Activated B cell treated with CpG ODN at 0.5 μM for 24 hours (primary cell): ENCODE results near the gene HSBP1. TPM values are rescaled to one million over a fixed set of nuclear protein-coding genes. Genes with fewer than 3 reads are reported as not detected.

ENCODE experiments used
- ATAC-seq: fragments of 200-7000 bp; cut with Tn5 transposase; one replicate; pipeline ENCODE4 v1.10.0; 2021; ENCODE audit warnings: low read depth, mild to moderate bottlenecking, moderate library complexity
- CTCF ChIA-PET: fragments of 350-600 bp; sonication (Branson Sonifier 250); formaldehyde crosslinking; loops from one replicate; lab custom pipeline; 2021; ENCODE audit warnings: antibody characterized with exemption; lab: Charles Lee
- POLR2A ChIA-PET: fragments of 350-600 bp; sonication (Branson Sonifier 250); formaldehyde crosslinking; loops from one replicate; lab custom pipeline; 2021; ENCODE audit warnings: antibody characterized with exemption; lab: Charles Lee
- DNase-seq: peaks from one replicate; pipeline ENCODE4 v3.0.0; 2022
- H3K27ac Mint-ChIP-seq: one replicate; pipeline ENCODE4 v1.8.0; 2020; ENCODE audit warnings: mixed read lengths
- H3K27me3 Mint-ChIP-seq: one replicate; pipeline ENCODE4 v1.8.0; 2021; ENCODE audit warnings: mixed read lengths
- H3K36me3 Mint-ChIP-seq: one replicate; pipeline ENCODE4 v1.8.0; 2021; ENCODE audit warnings: low read depth, mixed read lengths
- H3K4me1 Mint-ChIP-seq: one replicate; pipeline ENCODE4 v1.8.0; 2021; ENCODE audit warnings: mixed read lengths
- H3K4me3 Mint-ChIP-seq: one replicate; pipeline ENCODE4 v1.8.0; 2020; ENCODE audit warnings: mild to moderate bottlenecking, mixed read lengths
- H3K9me3 Mint-ChIP-seq: one replicate; pipeline ENCODE4 v1.8.0; 2020; ENCODE audit warnings: mixed read lengths
- intact Hi-C: fragments of 100-400 bp; cut with micrococcal nuclease; formaldehyde crosslinking; loops from one replicate; pipeline ENCODE4 v1.15.1; 2024
- total RNA-seq: library from RNA; stranded (reverse); gene quantifications from 2 replicates; pipeline ENCODE4 v1.2.3, GENCODE V29; 2022
- TF ChIP-seq, protein P1 (sequence below): fragments of 200-600 bp; IDR thresholded peaks from one replicate; pipeline ENCODE4 v1.8.0; 2022; ENCODE audit warnings: antibody characterized with exemption, mild to moderate bottlenecking

The HSBP1 gene
- total RNA-seq, result 49.8 and 54.0 TPM in 2 replicates

- peaks cover 64% of the 10 kb centered on the region for H3K4me1 Mint-ChIP-seq
- no peaks in the 10 kb centered on the region for H3K27me3 Mint-ChIP-seq
- DNase-seq (peak; percentile 87), ATAC-seq (peak; percentile 95)
- intact Hi-C loops, result loop anchor here (1.0 to 10.0 kb wide), 8 partner anchors 39 to 1747 kb away; partner anchors contain the start of genes DNAAF1, HSDL1, KIAA0513 and MEAK7
- peaks cover 45% of the 10 kb centered on the region for H3K36me3 Mint-ChIP-seq
- peaks cover 2% of the 10 kb centered on the region for H3K9me3 Mint-ChIP-seq
- POLR2A ChIA-PET, result interaction anchor here (0.6 to 2.8 kb wide), 7 partner anchors 16 to 325 kb away, joined by 3 to 11 read pairs (median 4); partner anchors contain the start of genes MBTPS1 and MLYCD
- CTCF ChIA-PET, result interaction anchor here (1.2 kb wide), 1 partner anchor 16 kb away, joined by 3 read pairs; no protein-coding TSS in a partner anchor
- peak within 1 kb of the TSS; percentile 97 for H3K4me3 Mint-ChIP-seq
- TF ChIP-seq, protein P1, sequence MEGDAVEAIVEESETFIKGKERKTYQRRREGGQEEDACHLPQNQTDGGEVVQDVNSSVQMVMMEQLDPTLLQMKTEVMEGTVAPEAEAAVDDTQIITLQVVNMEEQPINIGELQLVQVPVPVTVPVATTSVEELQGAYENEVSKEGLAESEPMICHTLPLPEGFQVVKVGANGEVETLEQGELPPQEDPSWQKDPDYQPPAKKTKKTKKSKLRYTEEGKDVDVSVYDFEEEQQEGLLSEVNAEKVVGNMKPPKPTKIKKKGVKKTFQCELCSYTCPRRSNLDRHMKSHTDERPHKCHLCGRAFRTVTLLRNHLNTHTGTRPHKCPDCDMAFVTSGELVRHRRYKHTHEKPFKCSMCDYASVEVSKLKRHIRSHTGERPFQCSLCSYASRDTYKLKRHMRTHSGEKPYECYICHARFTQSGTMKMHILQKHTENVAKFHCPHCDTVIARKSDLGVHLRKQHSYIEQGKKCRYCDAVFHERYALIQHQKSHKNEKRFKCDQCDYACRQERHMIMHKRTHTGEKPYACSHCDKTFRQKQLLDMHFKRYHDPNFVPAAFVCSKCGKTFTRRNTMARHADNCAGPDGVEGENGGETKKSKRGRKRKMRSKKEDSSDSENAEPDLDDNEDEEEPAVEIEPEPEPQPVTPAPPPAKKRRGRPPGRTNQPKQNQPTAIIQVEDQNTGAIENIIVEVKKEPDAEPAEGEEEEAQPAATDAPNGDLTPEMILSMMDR, result no peak
- peak within 1 kb of the TSS; percentile 94 for H3K27ac Mint-ChIP-seq
Observed at GRCh38 chr16:83807710-83808572, at the start of gene HSBP1. Gene HSBP1, plus strand, starts transcription at chr16:83807978. Its CDS starts 99 bp downstream, at chr16:83808077.

DNA sequence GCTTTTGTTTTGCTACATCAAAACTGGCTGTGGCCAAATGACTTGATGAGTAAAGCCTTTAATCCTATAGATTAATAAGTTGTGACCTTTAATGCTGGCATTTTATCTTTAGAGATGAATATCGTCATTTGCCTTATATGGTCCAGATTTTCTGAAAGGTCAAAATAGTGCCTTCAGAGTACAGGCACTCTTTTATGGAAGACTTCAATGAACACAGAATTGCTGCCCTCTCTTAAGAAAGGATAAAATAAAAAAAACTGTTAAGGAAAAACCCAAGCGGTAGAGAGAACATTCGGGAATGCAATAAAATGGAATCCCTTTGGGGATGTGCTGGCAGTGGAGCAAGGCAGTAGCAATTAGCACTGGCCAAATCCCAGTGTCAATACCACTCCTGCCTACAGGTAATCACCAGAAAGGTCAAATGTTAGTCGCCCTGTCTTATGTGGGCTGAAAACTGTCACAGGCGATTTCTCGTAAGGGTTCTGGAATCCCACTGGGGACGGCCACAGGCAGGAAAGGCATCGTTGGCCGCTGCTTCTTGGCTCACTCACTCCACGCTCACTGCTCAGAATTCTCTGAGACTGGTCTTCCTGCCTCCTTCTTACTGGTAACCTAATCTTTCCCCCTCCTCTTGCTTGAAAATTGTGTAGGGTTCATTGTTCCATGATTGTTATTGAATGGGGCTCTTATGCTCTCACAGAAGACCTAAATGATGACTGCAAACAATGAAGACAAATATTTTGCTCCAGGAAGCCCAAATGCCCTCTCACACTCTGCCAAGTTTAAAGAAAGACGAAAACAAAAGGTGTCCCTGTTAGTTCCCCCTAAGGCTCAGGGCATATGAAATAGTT lies 45.4 kb upstream of the HSBP1 start:
- TF ChIP-seq, protein P1, result no peak
- ChIA-PET CTCF (no interaction called here), POLR2A (no interaction called here)
- Mint-ChIP-seq H3K4me1 (no peaks in the 10 kb centered on the region), H3K36me3 (no peaks in the 10 kb centered on the region), H3K27ac (no peak overlapping the region), H3K27me3 (peaks cover 1% of the 10 kb centered on the region), H3K4me3 (no peak overlapping the region), H3K9me3 (peaks cover 5% of the 10 kb centered on the region)
- ATAC-seq, result no peak
- intact Hi-C loops, result no loop called here
- DNase-seq, result no peak

DNA sequence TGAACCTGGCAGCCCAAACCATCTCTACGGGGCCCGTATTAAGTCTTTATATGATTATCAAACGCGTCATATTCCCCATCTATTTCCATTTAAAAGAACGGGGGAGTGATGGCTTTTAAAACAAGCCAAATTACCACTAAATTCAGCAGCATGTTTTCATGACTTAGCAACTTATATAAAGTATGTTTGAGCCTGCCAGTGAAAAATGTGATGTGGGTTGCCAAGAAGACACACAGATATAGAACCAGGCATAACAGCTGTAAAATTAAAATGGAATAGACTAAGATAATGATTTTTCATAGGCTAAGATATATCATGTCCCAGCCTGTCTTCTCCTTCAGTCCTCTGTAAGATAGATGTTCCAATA lies 44.8 kb upstream of the HSBP1 start:
- H3K9me3 Mint-ChIP-seq, result peaks cover 5% of the 10 kb centered on the region
- no peak for DNase-seq
- no peak overlapping the region for H3K27ac Mint-ChIP-seq
- no peaks in the 10 kb centered on the region for H3K36me3 Mint-ChIP-seq
- ChIA-PET POLR2A (no interaction called here), CTCF (no interaction called here)
- no peak for ATAC-seq
- intact Hi-C loops, result no loop called here
- H3K4me3 Mint-ChIP-seq, result no peak overlapping the region
- H3K4me1 Mint-ChIP-seq, result no peaks in the 10 kb centered on the region
- TF ChIP-seq, protein P1, result no peak
- peaks cover 1% of the 10 kb centered on the region for H3K27me3 Mint-ChIP-seq

GRCh38 chr16:83768986-83769385 lies 38.8 kb upstream of the HSBP1 start:
- DNase-seq (no peak), ATAC-seq (peak; percentile 20)
- Mint-ChIP-seq H3K36me3 (no peaks in the 10 kb centered on the region), H3K9me3 (peaks cover 6% of the 10 kb centered on the region), H3K27me3 (no peaks in the 10 kb centered on the region), H3K4me3 (peak overlapping the region; percentile 61), H3K4me1 (peaks cover 21% of the 10 kb centered on the region), H3K27ac (peak overlapping the region; percentile 84)
- intact Hi-C loops, result loop anchor here (2.0 kb wide), 1 partner anchor 38 kb away; the partner anchor contains the start of gene HSBP1
- TF ChIP-seq, protein P1, result no peak
- CTCF ChIA-PET, result no interaction called here
- POLR2A ChIA-PET, result interaction anchor here (2.4 kb wide), 1 partner anchor 38 kb away, joined by 9 read pairs; the partner anchor contains the start of gene HSBP1
